Neutrophil (primary cell): ENCODE measurements around the gene TIGD7.
A peak's percentile ranks its signal among the peaks of the same experiment; 100 is the strongest.

Experiments used
- H3K27ac ChIP-seq: fragments of 200-600 bp; sonication (generic); 2 replicates; pipeline ENCODE4 v1.5.1; 2016; ENCODE audit warnings: mild to moderate bottlenecking, moderate library complexity
- H3K27me3 ChIP-seq: fragments of 200-600 bp; sonication (generic); 2 replicates; pipeline ENCODE4 v1.6.0; 2016; ENCODE audit warnings: mild to moderate bottlenecking
- H3K36me3 ChIP-seq: fragments of 200-600 bp; sonication (generic); 2 replicates; pipeline ENCODE4 v1.5.1; 2017
- H3K4me1 ChIP-seq, 2 experiments: fragments of 200-600 bp in 1 of 2; sonication (generic) in 1 of 2; 1 replicate in 1 of 2; 2 replicates in 1 of 2; pipeline versions ENCODE4 v1.5.1 to v1.6.1; 2013 to 2016; ENCODE audit warnings: low read depth in 1 of 2, low read length in 1 of 2, mild to moderate bottlenecking in 1 of 2, moderate library complexity in 1 of 2; ENCODE audit not compliant: control insufficient read depth in 1 of 2, insufficient read depth in 1 of 2
- H3K4me3 ChIP-seq, 2 experiments: fragments of 200-600 bp in 1 of 2; sonication (generic) in 1 of 2; 1 replicate in 1 of 2; 2 replicates in 1 of 2; pipeline ENCODE4 v1.5.1; 2013 to 2016; ENCODE audit warnings: low read depth in 1 of 2, low read length in 1 of 2, mild to moderate bottlenecking in 1 of 2, moderate library complexity in 1 of 2
- H3K9me3 ChIP-seq: fragments of 200-600 bp; sonication (generic); 2 replicates; pipeline ENCODE4 v1.5.1; 2016
- TF ChIP-seq, protein P1 (sequence below): fragments of 200-600 bp; sonication (generic); IDR thresholded peaks from 2 replicates; pipeline ENCODE4 v1.5.1; 2016; ENCODE audit warnings: antibody characterized with exemption

TIGD7 gene, protein sequence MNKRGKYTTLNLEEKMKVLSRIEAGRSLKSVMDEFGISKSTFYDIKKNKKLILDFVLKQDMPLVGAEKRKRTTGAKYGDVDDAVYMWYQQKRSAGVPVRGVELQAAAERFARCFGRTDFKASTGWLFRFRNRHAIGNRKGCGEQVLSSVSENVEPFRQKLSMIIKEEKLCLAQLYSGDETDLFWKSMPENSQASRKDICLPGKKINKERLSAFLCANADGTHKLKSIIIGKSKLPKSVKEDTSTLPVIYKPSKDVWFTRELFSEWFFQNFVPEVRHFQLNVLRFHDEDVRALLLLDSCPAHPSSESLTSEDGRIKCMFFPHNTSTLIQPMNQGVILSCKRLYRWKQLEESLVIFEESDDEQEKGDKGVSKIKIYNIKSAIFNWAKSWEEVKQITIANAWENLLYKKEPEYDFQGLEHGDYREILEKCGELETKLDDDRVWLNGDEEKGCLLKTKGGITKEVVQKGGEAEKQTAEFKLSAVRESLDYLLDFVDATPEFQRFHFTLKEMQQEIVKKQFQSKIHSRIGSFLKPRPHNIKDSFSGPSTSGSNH

DNA sequence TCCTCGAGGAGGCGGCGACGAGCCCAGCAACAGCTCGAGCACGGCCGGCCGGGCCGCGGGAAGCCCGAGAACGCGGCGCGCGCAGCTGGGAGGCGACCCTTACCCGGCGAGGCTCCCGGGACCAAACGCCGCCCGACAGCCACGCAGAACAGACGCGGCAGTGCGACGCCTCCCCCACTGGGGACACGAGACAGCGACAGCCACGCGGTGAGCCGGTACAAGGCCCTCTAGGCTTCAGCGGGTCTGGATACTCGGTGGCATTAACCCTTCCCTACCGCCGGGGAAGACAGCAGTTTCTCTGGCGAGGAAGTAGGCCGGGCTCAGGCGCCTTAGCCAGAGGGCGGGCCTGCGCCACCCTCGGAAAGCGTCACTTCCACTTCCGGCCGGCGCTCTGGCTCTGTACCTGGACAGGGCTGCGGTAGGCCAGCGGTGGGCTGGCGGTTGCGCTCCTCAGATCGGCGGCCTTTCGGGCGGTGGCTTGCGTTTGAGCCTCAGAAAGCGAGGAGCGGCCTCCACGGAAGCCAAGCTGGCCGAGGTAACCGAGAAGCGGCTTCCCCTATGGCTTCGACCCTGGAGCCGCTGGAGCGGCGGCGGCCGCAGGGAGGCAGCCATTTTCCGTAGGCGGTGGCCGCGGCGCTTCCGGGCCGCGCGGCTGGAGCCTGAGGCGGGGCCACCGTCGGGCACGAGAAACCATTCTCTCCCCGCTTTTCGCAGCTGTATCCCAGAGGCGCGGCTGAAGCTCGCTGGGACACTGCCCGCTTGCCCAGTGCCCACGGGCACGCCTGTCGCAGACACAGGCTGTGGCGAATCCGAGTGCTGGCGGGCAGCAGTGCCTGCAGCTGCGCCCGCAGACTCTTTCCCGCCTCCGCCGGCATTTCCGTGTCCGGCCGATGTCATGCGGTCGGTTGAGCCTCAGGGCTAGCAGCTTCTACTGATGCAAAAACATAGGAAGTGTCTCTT lies at the start of gene TIGD7, which contains the start of gene ZNF75A:
TSS of gene TIGD7 (minus strand) at position 322 of the 960 bp plus-strand sequence. CDS start 4,816 bp downstream, outside the sequence.
TSS of gene ZNF75A (plus strand) at position 389 of the 960 bp plus-strand sequence. CDS start 2,932 bp downstream, outside the sequence.
- no peaks in the 10 kb centered on the region for H3K27me3 ChIP-seq
- H3K4me3 ChIP-seq = peak within 1 kb of the TSS; percentile 87 to 95
- peaks cover 12 to 18% of the 10 kb centered on the region in 2 experiments for H3K4me1 ChIP-seq
- peaks cover 6% of the 10 kb centered on the region for H3K9me3 ChIP-seq
- peaks cover 9% of the 10 kb centered on the region for H3K36me3 ChIP-seq
- TF ChIP-seq, protein P1, sequence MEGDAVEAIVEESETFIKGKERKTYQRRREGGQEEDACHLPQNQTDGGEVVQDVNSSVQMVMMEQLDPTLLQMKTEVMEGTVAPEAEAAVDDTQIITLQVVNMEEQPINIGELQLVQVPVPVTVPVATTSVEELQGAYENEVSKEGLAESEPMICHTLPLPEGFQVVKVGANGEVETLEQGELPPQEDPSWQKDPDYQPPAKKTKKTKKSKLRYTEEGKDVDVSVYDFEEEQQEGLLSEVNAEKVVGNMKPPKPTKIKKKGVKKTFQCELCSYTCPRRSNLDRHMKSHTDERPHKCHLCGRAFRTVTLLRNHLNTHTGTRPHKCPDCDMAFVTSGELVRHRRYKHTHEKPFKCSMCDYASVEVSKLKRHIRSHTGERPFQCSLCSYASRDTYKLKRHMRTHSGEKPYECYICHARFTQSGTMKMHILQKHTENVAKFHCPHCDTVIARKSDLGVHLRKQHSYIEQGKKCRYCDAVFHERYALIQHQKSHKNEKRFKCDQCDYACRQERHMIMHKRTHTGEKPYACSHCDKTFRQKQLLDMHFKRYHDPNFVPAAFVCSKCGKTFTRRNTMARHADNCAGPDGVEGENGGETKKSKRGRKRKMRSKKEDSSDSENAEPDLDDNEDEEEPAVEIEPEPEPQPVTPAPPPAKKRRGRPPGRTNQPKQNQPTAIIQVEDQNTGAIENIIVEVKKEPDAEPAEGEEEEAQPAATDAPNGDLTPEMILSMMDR = peak; percentile 39
- peak within 1 kb of the TSS; percentile 89 for H3K27ac ChIP-seq

DNA sequence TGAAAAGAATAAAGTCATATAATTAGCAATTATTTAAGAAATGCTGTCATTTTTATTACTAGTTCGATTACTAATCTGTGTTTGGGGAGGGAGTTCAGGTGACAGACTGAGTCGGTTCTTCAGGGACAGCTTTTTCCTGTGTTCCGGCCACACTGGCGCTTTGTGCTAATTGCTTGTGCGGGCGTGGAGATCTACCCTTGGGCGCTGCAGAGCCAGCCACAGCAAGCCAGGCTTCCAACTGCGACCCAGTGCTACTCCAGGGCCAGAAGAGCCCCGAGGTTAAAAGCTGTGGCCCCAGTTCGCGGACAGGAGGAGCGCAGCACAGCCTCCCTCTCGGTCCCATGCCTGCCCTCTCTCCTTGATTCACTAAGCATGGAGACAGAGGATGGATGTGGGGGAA lies 43.9 kb upstream of the TIGD7 start:
- Histone ChIP-seq H3K27me3 (peaks cover 16% of the 10 kb centered on the region), H3K9me3 (no peaks in the 10 kb centered on the region), H3K27ac (no peak overlapping the region), H3K36me3 (no peaks in the 10 kb centered on the region), H3K4me1 (no peaks in the 10 kb centered on the region), H3K4me3 (no peak overlapping the region)
- TF ChIP-seq, protein P1 = no peak

DNA sequence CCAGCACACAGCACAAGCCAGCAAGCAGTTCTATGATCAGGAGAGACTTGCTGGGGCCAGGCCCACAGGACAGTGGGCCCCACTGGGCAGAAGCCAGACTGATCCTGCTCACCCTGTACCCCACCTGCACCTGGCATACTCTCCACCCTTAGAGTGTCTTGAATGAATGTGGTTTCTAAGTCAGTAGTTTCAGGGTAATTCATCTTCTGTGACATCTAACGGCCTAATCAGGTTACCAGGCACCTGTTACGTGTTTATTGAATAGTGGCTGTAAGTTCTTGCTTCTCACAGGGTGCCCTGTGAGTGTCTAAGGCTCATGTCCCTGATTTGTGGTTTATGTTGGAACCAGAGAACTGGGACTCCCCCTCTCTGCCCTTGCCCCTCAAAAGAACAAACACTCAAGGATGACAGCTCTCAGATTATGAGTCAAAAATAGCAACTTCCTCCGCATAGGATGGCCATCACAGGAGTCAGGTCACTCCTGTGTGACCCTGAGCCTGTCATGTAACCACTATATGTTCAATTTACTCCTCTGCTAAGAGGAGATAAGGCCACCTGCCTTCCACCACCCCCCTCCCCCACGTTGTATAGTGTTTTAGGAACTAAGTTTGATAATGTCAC lies 43.4 kb upstream of the TIGD7 start:
- Histone ChIP-seq H3K27me3 (peaks cover 16% of the 10 kb centered on the region), H3K36me3 (no peaks in the 10 kb centered on the region), H3K9me3 (no peaks in the 10 kb centered on the region), H3K4me3 (no peak overlapping the region), H3K27ac (no peak overlapping the region), H3K4me1 (no peaks in the 10 kb centered on the region)
- TF ChIP-seq, protein P1 = no peak

DNA sequence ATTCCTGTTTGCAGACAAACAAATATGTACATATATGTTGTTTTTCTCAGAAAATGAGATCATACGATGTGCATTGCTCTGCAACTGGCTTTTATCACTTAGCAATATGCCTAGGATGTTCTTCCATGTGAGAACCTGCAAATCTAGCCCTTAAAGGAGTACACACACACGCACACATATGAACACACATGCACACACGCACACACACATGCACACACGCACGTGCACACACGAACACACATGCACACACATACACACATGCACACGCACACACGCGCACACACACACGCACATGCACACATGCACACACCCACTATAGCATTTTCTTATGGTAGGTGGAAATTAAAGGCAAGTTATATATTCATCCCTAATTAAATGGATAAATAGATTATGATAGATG lies 42.4 kb upstream of the TIGD7 start:
- Histone ChIP-seq H3K27ac (no peak overlapping the region), H3K4me3 (no peak overlapping the region), H3K36me3 (no peaks in the 10 kb centered on the region), H3K9me3 (no peaks in the 10 kb centered on the region), H3K4me1 (no peaks in the 10 kb centered on the region), H3K27me3 (peaks cover 16% of the 10 kb centered on the region)
- TF ChIP-seq, protein P1 = no peak

DNA sequence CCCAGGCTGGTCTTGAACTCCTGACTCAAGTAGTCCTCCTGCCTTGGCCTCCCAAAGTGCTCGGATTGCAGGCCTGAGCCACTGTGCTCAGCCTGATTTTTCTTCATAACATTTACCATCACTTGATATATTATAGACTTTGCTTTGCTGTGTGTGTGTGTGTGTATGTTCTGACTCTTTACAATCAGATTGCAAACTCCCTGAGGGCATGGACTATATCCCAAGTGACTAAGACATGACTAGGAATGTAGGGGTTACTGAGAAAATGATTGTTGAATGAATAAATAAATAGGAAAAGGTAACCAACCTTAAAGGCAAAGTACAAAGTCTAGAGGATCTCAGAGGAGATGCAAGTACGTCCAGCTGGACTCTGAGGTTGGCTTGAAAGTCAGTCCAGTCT lies 40.8 kb upstream of the TIGD7 start:
- Histone ChIP-seq H3K4me1 (no peaks in the 10 kb centered on the region), H3K9me3 (no peaks in the 10 kb centered on the region), H3K27me3 (peaks cover 25% of the 10 kb centered on the region), H3K36me3 (no peaks in the 10 kb centered on the region), H3K4me3 (no peak overlapping the region), H3K27ac (no peak overlapping the region)
- TF ChIP-seq, protein P1 = no peak
